Nephron progenitor cell (in vitro differentiated cells): ENCODE results near the gene FIBCD1.

Source experiments
- DNase-seq: peaks from one replicate; pipeline ENCODE4 v3.0.0; 2021
- H3K27ac Mint-ChIP-seq: 2 replicates; pipeline ENCODE4 v1.8.0; 2021; ENCODE audit warnings: mild to moderate bottlenecking, moderate library complexity, mixed read lengths
- H3K27me3 Mint-ChIP-seq: 2 replicates; pipeline ENCODE4 v1.8.0; 2021; ENCODE audit warnings: mild to moderate bottlenecking, low read depth, mixed read lengths; ENCODE audit not compliant: poor library complexity
- H3K36me3 Mint-ChIP-seq: 2 replicates; pipeline ENCODE4 v1.8.0; 2021; ENCODE audit warnings: low read depth, mixed read lengths
- H3K4me1 Mint-ChIP-seq: 2 replicates; pipeline ENCODE4 v1.8.0; 2021; ENCODE audit warnings: mixed read lengths
- H3K4me3 Mint-ChIP-seq: 2 replicates; pipeline ENCODE4 v1.8.0; 2021; ENCODE audit warnings: mild to moderate bottlenecking, moderate library complexity, mixed read lengths
- H3K9me3 Mint-ChIP-seq: 2 replicates; pipeline ENCODE4 v1.8.0; 2021; ENCODE audit warnings: mild to moderate bottlenecking, moderate library complexity, mixed read lengths
- CTCF ChIP-seq: fragments of 200-600 bp; sonication (generic); IDR thresholded peaks from 2 replicates; pipeline ENCODE4 v1.5.0; 2021; ENCODE audit warnings: antibody characterized with exemption

Gene FIBCD1

GRCh38 chr9:130935648-130936271, 3.3 kb downstream of the FIBCD1 start:
- Mint-ChIP-seq H3K9me3 (no peaks in the 10 kb centered on the region), H3K4me3 (no peak overlapping the region), H3K27me3 (peaks cover 71% of the 10 kb centered on the region), H3K4me1 (peaks cover 39% of the 10 kb centered on the region), H3K36me3 (no peaks in the 10 kb centered on the region), H3K27ac (no peak overlapping the region)
- DNase-seq, result no peak
- TF ChIP-seq CTCF, result no peak

GRCh38 chr9:130934702-130935647, 4.1 kb downstream of the FIBCD1 start:
- Mint-ChIP-seq H3K27me3 (peaks cover 64% of the 10 kb centered on the region), H3K4me1 (peaks cover 43% of the 10 kb centered on the region), H3K27ac (no peak overlapping the region), H3K4me3 (no peak overlapping the region), H3K9me3 (no peaks in the 10 kb centered on the region), H3K36me3 (no peaks in the 10 kb centered on the region)
- no peak for DNase-seq
- no peak for TF ChIP-seq CTCF

GRCh38 chr9:130934246-130934645, 4.8 kb downstream of the FIBCD1 start:
- no peaks in the 10 kb centered on the region for H3K36me3 Mint-ChIP-seq
- peaks cover 46% of the 10 kb centered on the region for H3K4me1 Mint-ChIP-seq
- no peak overlapping the region for H3K27ac Mint-ChIP-seq
- H3K9me3 Mint-ChIP-seq, result no peaks in the 10 kb centered on the region
- TF ChIP-seq CTCF, result no peak
- H3K27me3 Mint-ChIP-seq, result peaks cover 58% of the 10 kb centered on the region
- DNase-seq, result no peak
- no peak overlapping the region for H3K4me3 Mint-ChIP-seq

- Mint-ChIP-seq H3K27me3 (peaks cover 53% of the 10 kb centered on the region), H3K4me3 (peak overlapping the region; percentile 1), H3K27ac (no peak overlapping the region), H3K36me3 (no peaks in the 10 kb centered on the region), H3K4me1 (peaks cover 51% of the 10 kb centered on the region), H3K9me3 (no peaks in the 10 kb centered on the region)
- TF ChIP-seq CTCF, result no peak
- DNase-seq, result no peak
These were observed 5.7 kb downstream of the FIBCD1 start for GRCh38 chr9:130933114-130934046.

GRCh38 chr9:130932255-130933079, 6.6 kb downstream of the FIBCD1 start:
- no peaks in the 10 kb centered on the region for H3K36me3 Mint-ChIP-seq
- peak; percentile 54 for DNase-seq
- H3K9me3 Mint-ChIP-seq, result no peaks in the 10 kb centered on the region
- H3K27me3 Mint-ChIP-seq, result peaks cover 47% of the 10 kb centered on the region
- no peak overlapping the region for H3K27ac Mint-ChIP-seq
- TF ChIP-seq CTCF, result no peak
- H3K4me3 Mint-ChIP-seq, result peak overlapping the region; percentile 1
- peaks cover 58% of the 10 kb centered on the region for H3K4me1 Mint-ChIP-seq
